GM19467 (cell line): Measurements from ENCODE around the gene WDR5.

Source experiments
- ATAC-seq: cut with Tn5 transposase; IDR thresholded peaks from one replicate; pipeline ENCODE4 v1.9.1; 2021; ENCODE audit warnings: mild to moderate bottlenecking, moderate library complexity; ENCODE audit not compliant: unreplicated experiment

WDR5 gene

GRCh38 chr9:134185536-134186011 lies 49.7 kb downstream of the WDR5 start:
- ATAC-seq: no peak

- ATAC-seq: no peak
Measured at GRCh38 chr9:134186471-134187109, 50.7 kb downstream of the WDR5 start.

GRCh38 chr9:134187110-134187531 lies 51.2 kb downstream of the WDR5 start:
- ATAC-seq: no peak

- no peak for ATAC-seq
Measured at GRCh38 chr9:134187891-134188385, 52.1 kb downstream of the WDR5 start.

DNA sequence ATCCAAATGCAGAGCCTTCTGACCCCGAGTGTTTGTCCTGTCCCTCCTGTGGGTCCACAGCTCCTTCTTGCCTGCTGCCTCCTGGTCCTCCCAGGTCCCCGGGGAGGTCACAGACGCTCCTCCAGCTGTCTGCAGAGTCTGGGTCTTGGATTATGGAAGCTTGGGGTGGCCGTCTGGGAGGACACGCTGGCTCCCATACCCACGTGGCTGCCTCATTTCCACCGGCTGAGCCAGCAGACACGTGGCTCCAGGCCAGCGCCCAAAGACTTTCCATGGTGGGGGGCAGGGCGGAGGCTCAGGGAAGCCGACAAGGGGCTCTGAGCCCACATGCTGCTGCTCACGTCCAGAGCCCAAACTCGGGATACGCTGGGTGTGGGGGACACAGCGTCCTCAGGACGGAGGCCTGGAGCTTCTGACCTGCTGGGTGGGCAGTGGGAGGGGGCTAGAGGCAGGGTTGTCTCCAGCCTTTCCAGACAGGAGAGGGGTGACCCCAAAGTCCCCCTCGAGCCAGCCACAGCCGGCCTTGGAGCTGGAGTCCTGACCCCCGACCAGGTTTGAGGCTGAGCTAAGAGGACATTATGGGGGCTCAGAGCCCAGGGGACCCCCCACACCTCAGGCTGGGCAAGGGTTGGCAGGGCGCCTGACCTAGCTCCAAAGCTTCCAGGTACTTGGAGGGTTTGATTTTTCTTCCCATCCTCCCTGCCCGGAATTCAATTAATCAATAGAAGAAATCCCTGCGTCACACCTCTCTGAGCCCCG lies 52.7 kb downstream of the WDR5 start:
- ATAC-seq: no peak

DNA sequence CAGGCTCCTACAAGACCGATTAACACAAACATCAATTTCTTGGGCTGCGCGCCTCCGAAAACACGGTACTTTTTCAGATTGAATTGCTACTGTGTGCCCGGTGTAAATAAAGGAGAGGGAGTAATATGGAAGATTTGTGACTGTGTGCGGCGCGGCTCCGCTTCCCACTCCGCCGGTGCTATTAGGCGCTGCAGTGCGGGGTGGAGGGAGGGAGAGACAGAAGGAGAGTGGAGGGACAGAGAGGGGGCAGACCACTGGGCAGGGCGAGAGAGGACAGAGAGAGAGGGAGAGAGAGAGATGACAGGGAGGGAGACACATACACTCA lies 53.2 kb downstream of the WDR5 start:
- no peak for ATAC-seq

- ATAC-seq: no peak
Measured at GRCh38 chr9:134189470-134190231, 53.8 kb downstream of the WDR5 start.

GRCh38 chr9:134190232-134191121 lies 54.6 kb downstream of the WDR5 start:
- ATAC-seq: no peak

- ATAC-seq: no peak
Measured at GRCh38 chr9:134191455-134192209, 55.8 kb downstream of the WDR5 start.

DNA sequence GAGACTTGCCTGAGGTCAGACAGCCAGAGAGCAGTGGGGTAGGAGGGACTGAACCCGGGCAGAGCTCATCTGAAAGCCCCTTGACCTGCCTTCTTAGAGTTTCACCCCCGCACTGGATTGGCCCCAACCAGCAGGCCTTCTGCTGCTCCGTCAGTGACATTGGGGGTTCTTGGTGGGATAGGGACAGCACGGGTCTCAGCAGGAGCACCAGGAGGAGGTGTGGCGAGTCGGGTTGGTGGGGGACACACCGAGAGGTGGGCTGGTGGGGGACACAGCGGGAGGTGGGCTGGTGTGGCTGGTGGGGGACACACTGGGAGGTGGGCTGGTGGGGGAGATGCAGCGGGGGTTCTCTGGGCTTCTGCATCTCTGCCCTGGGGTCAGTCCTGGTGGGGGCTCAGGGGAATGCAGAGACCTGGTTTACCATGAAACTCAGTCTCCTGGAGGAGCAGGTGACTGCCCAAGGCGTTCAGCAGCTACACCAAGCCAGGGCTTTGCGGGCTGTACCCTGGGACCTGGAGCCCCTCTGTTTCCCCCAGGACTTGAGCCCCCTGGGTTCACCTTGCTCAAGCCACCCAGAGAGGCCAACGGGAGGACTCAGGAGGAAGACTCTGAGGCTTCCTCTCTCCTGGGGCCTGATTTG lies 56.5 kb downstream of the WDR5 start:
- no peak for ATAC-seq

DNA sequence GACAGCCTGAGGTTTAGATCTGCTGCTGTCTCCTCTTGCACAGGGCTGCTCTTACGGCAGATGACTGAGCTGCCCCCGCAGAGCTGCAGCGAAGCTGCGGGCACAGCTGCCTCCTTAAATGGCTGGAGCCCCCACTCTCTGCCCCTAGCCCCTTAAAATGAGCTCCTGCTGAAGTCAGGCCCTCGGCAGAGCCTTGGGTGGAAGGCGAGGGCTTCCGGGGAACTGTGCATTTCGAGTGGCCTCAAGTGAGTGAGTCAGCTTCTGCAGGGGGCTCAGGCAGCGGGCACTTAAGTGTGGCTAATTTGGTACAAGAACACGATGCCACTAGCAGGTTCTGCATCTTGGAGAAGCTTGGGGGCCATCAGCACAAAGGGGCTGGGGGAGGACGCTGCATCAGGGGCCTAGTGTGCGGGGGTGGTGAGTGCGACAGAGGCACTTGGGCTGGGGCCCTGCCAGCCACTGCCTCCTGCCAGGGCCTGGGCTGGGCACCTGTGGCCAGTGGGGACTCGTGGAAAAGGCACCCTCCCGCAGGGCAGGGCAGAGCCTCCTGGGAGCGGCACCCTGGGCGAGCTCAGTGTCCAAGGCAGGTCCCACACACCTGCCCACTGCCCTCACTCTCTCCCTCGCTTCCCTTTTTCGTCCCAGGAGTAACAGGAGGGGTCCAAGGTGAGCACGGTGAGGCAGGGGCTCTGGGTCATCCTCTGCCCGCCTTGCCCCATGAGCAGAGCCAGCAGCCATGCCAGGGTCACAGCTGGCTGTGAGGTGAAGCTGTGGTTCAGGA lies 57.3 kb downstream of the WDR5 start:
- ATAC-seq: no peak

DNA sequence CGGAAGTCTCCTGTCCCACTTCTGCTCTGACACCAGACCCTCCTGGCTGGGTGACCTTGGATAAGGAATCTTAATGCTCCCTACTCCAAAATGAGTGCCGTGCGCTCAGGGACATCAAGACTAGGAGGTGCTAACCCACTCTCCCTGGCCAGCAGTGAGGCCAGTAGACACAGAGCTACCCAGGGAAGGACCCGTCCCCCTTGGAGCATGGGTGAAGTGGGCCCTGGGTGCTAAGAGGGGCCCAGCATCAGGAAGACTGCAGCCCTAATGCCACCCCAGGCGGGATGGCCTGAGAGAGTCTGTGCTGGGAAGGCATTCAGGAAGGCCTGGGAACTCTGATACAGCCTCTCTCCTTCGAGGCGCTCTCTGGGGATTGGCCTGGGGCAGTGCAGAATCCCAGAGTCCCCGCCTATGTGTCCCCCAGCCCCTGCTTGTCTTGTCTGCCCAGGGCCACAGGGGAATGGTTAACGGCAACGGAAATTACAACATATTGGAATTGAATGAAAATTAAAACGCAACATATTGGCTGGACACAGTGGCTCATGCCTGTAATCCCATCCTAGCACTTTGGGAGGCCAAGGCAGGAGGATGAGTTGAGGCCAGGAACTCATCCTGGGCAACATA lies 58.1 kb downstream of the WDR5 start:
- no peak for ATAC-seq

GRCh38 chr9:134195558-134195957 lies 59.7 kb downstream of the WDR5 start:
- no peak for ATAC-seq

- ATAC-seq: no peak
Measured at GRCh38 chr9:134196911-134197310, 61.0 kb downstream of the WDR5 start.

- ATAC-seq: no peak
Measured at GRCh38 chr9:134198791-134199190, 62.9 kb downstream of the WDR5 start.

DNA sequence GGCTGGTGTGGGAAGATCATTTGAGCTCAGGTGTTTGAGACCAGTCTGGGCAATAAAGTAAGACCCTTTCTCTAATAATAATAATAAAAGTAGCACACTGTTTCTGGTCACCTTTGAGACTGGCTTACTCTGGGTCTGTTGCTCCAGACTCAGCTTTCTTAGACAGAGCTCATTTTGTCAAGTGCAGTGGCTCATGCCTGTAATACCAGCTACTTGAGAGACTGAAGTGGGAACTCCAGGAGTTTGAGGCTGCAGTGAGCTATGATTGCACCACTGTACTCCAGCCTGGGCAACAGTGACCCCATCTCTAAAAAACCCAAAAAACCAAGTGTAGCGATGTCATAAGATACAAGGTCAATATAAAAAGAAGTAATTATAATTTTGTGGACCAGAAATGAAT lies 64.8 kb downstream of the WDR5 start:
- no peak for ATAC-seq

GRCh38 chr9:134203224-134203623 lies 67.3 kb downstream of the WDR5 start:
- no peak for ATAC-seq

- no peak for ATAC-seq
Measured at GRCh38 chr9:134204041-134204440, 68.2 kb downstream of the WDR5 start.
